Fibroblast of skin of back (primary cell): Measurements from ENCODE around the gene ZNF580.
A peak's percentile ranks its signal among the peaks of the same experiment; 100 is the strongest.

Experiments used
- DNase-seq: peaks from one replicate; pipeline ENCODE4 v3.0.0-alpha.2; 2013

Gene ZNF580

DNA sequence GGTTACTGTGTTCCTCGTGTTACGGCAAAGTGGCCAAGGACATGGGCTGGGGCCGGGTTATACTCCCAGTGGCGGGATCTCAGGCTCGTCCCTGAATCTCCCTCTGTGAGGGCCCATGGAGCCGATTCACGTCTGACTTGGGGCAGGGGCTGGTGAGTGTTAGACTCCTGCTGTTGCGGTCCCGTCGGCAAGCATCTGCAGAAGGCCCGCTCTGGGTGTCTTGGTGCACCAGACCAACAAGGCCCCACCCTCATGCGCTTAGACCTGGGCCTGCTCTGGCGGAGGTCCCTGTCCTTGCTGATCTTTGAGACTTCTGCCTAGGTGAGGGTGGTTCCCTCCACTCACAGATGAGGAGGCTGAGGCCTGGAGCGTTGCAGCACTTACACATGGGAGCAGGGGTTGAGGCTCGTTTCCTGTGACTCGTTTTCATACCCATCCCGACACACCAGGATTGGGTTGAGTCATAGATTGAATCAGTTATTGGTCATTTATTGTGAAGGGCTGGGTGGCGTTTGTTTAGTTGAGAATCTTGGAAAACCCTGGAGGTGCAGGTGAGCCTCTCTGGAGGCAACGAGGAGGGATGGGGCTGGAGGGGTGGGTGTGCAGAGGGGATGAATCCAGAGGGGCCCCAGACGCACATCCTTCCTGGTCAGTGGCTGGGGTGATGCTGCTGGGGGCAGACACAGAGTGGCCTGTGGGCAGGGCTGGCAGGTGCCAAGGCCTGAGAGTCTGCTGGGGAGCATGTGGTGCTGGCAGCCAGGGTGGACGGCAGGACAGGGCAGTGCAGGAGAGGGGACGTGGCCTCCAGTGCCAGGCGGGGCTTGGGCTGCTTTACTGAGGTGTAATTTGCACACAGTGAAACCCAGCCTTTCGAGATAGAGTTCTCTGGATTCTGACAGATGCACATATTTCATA, 38.8 kb downstream of the ZNF580 start:
- DNase-seq = peak; percentile 24

DNA sequence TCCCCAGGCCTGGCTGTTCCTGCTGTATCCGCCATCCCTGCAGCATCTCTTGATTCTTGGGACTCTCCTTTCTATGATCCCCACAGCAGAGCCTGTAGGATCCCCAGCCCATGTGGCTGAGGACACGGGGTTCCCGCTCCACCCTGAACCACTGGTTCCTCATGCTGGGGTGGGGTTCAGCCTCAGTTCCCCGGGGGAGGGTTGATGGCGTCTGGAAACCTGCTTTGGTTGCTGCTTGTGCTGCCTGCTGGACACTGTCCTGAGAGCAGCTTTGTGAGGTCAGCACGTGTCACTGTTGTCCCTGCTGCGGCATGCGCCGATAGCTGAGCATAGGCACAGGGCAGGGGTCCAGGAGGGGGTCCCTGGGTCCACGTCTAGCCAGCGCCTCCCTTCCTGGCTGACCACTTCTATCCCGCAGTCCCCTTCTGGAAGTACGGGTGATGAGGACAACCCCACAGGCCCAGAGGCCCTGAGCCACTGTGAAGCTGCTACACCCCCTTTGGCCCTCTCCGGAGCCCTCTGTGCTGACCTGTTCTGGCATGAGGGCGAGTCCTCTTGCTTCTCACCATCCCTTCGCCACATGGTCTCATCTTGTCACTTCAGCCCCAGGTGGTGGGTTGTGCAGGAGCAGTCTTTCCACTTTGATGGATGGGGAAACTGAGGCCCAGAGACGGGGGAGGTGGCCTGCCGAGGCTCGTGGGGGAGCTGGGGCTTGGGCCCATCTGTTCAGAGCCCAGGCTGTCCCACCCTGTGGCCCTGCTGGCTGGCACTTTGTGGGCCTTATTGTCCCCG, 39.7 kb downstream of the ZNF580 start:
- no peak for DNase-seq

GRCh38 chr19:55681131-55682092, 40.6 kb downstream of the ZNF580 start:
- DNase-seq = no peak

GRCh38 chr19:55683449-55684261, 42.9 kb downstream of the ZNF580 start:
- no peak for DNase-seq

DNA sequence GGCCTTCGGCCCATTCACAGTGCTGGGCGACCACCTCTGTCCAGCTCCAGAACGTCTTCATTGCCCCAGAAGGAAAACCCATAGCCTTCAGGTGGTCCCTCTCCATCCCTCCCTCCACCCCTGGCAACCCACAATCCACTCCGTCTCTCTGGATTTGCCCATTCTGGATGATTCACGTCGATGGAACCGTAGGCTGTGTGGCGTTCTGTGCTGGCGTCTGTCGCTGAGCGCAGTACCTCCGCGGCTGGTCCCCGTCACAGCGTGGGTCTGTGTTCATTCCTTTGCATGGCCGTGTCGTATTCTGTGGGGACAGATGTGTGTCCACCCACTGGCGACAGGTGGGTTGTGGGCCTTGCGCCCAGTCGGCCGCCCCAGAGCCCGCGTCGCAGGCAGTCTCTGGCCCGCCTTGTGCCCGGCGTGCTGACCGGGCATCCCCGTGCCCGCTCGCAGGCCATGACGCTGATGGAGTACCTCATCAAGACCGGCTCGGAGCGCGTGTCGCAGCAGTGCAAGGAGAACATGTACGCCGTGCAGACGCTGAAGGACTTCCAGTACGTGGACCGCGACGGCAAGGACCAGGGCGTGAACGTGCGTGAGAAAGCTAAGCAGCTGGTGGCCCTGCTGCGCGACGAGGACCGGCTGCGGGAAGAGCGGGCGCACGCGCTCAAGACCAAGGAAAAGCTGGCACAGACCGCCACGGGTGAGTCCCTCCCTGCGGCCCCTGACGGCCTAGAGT, 44.3 kb downstream of the ZNF580 start:
- no peak for DNase-seq

DNA sequence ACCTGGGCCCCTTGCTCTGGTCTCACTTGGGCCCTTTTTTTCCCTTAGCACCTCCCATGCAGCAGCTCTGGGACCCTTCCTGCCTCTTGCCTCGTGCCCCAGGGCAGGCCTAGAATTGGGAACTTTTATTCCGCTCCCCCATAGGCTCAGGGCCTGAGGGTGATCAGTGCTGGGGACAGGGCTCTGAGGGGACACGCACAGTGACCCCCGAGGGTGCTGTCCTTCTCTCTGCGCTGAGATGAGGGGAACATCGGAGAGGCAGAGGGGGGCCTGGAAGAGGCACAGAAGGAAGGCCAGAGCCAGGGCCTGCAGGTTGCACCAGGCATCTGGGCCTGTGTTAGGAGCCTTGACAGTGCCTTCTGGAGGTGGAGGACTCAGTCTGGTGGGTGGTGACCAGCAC, 45.0 kb downstream of the ZNF580 start:
- DNase-seq = no peak

DNA sequence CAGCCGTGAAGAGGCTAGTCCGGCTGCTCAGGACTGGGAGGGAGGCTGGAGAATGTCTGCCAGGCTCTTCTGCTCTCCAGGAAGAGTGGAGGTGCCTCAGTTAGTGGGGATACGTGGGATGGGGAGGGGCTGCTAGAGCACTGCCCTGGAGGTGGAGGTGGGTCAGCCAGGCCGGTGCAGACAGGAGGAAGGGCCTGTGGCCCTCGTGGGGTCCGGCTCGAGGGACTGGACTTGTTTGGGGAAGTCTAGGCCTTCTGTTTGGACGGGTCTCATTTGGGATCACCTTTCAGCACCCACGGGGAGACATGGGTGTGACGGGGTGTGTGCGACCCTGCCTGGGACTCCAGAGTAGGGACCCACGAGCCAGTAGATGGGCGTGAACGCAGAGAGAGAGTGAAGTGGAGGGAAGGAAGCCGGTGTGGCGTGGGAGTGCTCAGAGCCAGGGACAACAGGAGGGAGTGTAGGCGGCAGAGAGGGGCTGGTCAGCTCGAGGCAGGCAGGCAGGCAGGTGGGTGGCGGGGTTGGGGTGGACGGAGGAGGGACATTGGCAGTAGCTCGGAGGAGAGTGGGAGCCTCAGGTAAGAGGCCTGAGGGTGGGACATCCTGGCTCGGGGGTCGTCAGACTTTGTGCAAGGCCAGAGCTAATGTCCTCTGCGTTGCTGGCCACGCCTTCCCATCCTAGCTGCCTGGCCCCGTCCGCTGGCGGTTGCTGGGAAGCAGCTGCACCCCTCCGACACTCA, 45.7 kb downstream of the ZNF580 start:
- DNase-seq = no peak

- no peak for DNase-seq
These were observed 46.7 kb downstream of the ZNF580 start for GRCh38 chr19:55687281-55688201.

DNA sequence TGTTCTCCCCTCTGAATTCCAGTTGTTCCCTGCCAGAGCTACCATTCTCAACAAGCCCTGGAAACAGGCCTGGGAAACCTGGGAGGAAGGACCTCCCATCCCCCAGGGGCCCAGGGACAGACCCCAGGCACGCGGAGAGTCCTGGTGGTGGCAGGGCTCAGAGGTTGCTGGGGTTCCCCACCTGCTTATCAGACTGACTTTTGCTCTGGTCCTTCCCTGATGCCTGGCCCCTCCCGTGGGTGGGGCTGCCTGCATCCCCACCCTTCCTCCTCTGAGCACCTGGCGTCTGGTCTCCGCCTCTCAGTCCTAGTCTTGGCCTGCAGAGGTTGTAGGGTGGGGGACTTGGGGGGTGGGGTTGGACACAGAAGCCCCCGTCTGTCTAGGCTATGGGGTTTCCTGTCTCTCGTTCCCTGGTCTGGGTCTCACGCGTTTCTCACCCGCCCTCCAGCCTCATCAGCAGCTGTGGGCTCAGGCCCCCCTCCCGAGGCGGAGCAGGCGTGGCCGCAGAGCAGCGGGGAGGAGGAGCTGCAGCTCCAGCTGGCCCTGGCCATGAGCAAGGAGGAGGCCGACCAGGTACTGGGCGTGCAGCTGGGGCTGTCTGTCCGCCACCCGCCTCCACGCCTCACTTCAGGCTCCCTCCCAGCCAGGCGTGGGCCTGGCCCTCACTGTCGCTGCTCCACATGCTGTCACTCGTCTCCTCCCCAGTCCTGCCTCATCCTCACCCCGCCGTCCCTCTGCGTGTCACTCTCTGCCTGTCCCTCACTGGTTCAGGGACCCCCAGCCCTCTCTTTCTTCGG, 47.8 kb downstream of the ZNF580 start:
- no peak for DNase-seq

GRCh38 chr19:55689411-55690108, 48.8 kb downstream of the ZNF580 start:
- no peak for DNase-seq

DNA sequence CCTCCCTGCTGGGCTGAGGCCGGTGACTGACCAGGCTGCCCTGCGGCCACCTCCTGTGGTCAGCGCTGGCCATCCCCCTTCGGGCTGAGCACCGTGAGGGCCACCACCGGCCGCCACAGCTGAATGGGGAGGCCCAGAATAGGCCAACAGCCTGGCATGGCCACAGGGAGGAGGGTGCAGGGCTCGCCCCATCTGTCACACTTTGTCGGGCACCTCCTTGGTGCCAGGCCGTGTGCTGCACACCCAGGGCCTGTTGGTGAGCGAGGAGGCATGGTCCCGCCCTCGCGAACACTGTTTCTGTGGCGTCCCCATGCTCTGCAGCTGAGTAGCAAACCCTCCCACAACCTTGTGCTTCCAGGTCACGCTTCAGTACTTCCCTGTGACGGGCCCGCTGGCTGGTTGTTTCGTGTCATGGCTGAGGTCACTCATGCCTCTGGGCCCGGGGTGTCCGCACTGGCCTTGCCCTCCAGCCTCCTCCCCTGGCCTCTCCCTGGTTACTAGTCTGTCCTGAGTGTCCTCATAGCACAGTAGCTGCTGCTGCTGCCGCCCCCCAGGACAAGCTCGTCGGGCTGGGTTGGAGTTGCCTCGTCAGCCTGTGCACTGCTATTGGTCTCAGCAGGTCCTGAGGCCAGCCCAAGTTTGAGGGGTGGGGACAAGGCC, 49.4 kb downstream of the ZNF580 start:
- no peak for DNase-seq

DNA sequence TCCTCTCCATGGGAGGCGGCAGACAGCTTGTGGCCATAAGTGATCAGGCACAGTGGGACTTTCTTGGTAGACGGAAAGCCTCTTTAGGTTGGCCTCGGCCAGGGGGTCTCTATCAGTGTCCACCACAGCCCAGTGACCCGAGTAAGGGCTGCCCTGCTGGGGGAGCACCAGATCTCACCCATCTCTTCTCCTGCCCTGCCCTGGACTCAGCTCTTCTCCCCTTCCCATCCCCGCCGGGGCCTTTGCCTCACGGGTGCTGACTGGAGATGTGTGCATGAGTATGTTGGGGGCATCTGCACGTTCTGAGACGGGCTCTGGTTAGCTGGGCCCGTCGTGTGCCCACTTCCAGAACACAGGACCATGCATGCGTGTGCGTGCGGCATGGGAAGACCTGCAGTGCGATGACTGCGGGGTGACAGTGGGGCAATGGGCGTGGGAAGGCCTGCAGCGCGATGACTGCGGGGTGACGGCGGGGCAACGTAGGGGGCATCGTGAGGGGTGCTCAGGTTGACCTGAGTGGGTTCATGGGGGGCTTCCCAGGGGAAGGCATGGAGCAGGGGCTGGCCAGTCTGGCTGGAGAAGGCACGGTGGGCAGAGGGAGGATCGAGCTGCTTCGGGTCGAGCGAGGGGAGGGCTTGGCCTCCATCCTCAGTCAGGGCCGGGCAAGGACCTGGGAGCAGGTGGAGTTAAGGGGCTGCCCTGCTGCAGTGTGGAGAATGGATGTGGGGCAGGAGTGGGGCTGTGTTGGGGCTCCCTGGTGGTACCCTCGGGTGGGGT, 50.2 kb downstream of the ZNF580 start:
- no peak for DNase-seq

DNA sequence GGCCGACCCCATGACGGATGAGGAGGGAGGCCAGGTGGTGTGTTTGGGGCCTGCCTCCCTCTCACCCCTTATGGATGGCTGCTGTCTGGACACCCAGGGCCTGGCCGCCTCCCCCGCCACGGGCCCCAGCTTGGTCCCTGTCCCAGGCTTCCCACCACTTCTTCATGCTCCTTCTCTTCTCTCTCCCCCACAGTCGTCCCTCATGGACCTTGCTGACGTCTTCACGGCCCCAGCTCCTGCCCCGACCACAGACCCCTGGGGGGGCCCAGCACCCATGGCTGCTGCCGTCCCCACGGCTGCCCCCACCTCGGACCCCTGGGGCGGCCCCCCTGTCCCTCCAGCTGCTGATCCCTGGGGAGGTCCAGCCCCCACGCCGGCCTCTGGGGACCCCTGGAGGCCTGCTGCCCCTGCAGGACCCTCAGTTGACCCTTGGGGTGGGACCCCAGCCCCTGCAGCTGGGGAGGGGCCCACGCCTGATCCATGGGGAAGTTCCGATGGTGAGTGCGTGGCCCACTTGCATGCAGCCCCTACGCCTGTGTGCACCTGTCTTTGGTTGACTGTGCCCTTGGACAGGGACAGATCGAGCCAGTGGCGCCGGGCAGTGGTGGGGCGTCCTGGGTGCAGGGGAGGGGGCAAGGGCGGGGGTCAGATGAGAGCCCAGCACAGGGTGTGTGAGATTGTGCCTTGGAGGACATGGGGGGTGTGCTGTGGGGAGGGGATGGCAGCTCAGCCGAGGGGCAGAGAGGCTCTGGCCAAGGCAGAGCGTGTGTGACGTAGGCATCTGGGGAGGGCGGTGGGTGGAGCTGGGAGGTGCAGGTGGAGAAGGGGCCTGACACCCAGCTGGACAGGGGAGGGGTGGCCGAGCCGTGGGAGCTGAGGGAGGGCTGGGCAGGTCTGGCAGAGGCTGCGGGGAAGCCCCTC, 51.0 kb downstream of the ZNF580 start:
- DNase-seq = no peak

DNA sequence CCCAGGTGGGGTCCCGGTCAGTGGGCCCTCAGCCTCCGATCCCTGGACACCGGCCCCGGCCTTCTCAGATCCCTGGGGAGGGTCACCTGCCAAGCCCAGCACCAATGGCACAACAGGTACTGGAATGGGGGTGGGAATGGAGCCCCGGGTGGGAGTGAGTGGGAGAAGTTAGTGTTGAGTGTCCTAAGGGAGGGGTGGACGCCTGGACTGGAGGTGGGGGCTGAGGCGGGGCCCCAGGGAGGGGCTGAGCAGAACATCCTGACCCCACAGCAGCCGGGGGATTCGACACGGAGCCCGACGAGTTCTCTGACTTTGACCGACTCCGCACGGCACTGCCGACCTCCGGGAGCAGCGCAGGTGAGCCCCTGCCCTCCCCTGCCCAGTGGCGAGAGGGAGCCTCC, 51.9 kb downstream of the ZNF580 start:
- no peak for DNase-seq
